Measurements from ENCODE around the gene PARD3B.

PARD3B gene

GRCh38 chr2:205570648-205571047 is 1025.4 kb downstream of the PARD3B start:
- Histone ChIP-seq H3F3A (ENCODE audit: control insufficient read depth, insufficient read depth) (no peaks in the 10 kb centered on the region), H3K79me2 (ENCODE audit: control insufficient read depth, low read length) (no peaks in the 10 kb centered on the region), H3K36me3 (ENCODE audit: control insufficient read depth, low read length) (no peaks in the 10 kb centered on the region), H3K9me2 (replicated peaks; ENCODE audit: control insufficient read depth, low read length) (no peaks in the 10 kb centered on the region), H3K4me2 (ENCODE audit: low read length) (no peak overlapping the region), H3K4me1 (ENCODE audit: control insufficient read depth, low read length) (no peaks in the 10 kb centered on the region), H4K20me1 (ENCODE audit: control insufficient read depth, insufficient read depth, low read depth, low read length) (no peaks in the 10 kb centered on the region), H3K4me3 (ENCODE audit: low read length) (no peak overlapping the region), H3K9me3 (ENCODE audit: control insufficient read depth, insufficient read depth, low read length) (no peaks in the 10 kb centered on the region), H3K27me3 (ENCODE audit: control insufficient read depth, low read length) (no peaks in the 10 kb centered on the region), H3K27ac (ENCODE audit: low read depth, low read length) (no peak overlapping the region)
- no peak for TF ChIP-seq EZH2phosphoT487 (IDR thresholded peaks at IDR 0.05; ENCODE audit: borderline replicate concordance, low read length)
- no peak for TF ChIP-seq CTCF (IDR thresholded peaks at IDR 0.05; ENCODE audit: low read depth, low read length, poor library complexity, severe bottlenecking)

- no peak overlapping the region for H3K27ac ChIP-seq (ENCODE audit: low read depth, low read length)
- no peaks in the 10 kb centered on the region for H4K20me1 ChIP-seq (ENCODE audit: control insufficient read depth, insufficient read depth, low read depth, low read length)
- no peaks in the 10 kb centered on the region for H3K9me2 ChIP-seq (replicated peaks; ENCODE audit: control insufficient read depth, low read length)
- H3K27me3 ChIP-seq (ENCODE audit: control insufficient read depth, low read length): no peaks in the 10 kb centered on the region
- no peaks in the 10 kb centered on the region for H3F3A ChIP-seq (ENCODE audit: control insufficient read depth, insufficient read depth)
- H3K36me3 ChIP-seq (ENCODE audit: control insufficient read depth, low read length): no peaks in the 10 kb centered on the region
- H3K9me3 ChIP-seq (ENCODE audit: control insufficient read depth, insufficient read depth, low read length): no peaks in the 10 kb centered on the region
- no peaks in the 10 kb centered on the region for H3K4me1 ChIP-seq (ENCODE audit: control insufficient read depth, low read length)
- no peak overlapping the region for H3K4me3 ChIP-seq (ENCODE audit: low read length)
- H3K79me2 ChIP-seq (ENCODE audit: control insufficient read depth, low read length): no peaks in the 10 kb centered on the region
- no peak overlapping the region for H3K4me2 ChIP-seq (ENCODE audit: low read length)
- TF ChIP-seq CTCF (IDR thresholded peaks at IDR 0.05; ENCODE audit: low read depth, low read length, poor library complexity, severe bottlenecking) (no peak), EZH2phosphoT487 (IDR thresholded peaks at IDR 0.05; ENCODE audit: borderline replicate concordance, low read length) (no peak)
Observed at GRCh38 chr2:205571360-205571959, 1026.2 kb downstream of the PARD3B start.

GRCh38 chr2:205574001-205574400 is 1028.7 kb downstream of the PARD3B start:
- H3K27me3 ChIP-seq (ENCODE audit: control insufficient read depth, low read length): no peaks in the 10 kb centered on the region
- no peak overlapping the region for H3K4me2 ChIP-seq (ENCODE audit: low read length)
- no peak overlapping the region for H3K27ac ChIP-seq (ENCODE audit: low read depth, low read length)
- H3F3A ChIP-seq (ENCODE audit: control insufficient read depth, insufficient read depth): no peaks in the 10 kb centered on the region
- H3K79me2 ChIP-seq (ENCODE audit: control insufficient read depth, low read length): no peaks in the 10 kb centered on the region
- no peak overlapping the region for H3K4me3 ChIP-seq (ENCODE audit: low read length)
- no peaks in the 10 kb centered on the region for H3K9me2 ChIP-seq (replicated peaks; ENCODE audit: control insufficient read depth, low read length)
- TF ChIP-seq EZH2phosphoT487 (IDR thresholded peaks at IDR 0.05; ENCODE audit: borderline replicate concordance, low read length): no peak
- no peak for TF ChIP-seq CTCF (IDR thresholded peaks at IDR 0.05; ENCODE audit: low read depth, low read length, poor library complexity, severe bottlenecking)
- no peaks in the 10 kb centered on the region for H3K4me1 ChIP-seq (ENCODE audit: control insufficient read depth, low read length)
- H3K9me3 ChIP-seq (ENCODE audit: control insufficient read depth, insufficient read depth, low read length): no peaks in the 10 kb centered on the region
- H3K36me3 ChIP-seq (ENCODE audit: control insufficient read depth, low read length): no peaks in the 10 kb centered on the region
- H4K20me1 ChIP-seq (ENCODE audit: control insufficient read depth, insufficient read depth, low read depth, low read length): no peaks in the 10 kb centered on the region
